ENCODE data around the gene RPL18A. TPM values are rescaled to one million over a fixed set of nuclear protein-coding genes. Genes with fewer than 3 reads are reported as not detected.

Gene RPL18A
- total RNA-seq, result 1,273 and 1,499 TPM in 2 replicates

DNA sequence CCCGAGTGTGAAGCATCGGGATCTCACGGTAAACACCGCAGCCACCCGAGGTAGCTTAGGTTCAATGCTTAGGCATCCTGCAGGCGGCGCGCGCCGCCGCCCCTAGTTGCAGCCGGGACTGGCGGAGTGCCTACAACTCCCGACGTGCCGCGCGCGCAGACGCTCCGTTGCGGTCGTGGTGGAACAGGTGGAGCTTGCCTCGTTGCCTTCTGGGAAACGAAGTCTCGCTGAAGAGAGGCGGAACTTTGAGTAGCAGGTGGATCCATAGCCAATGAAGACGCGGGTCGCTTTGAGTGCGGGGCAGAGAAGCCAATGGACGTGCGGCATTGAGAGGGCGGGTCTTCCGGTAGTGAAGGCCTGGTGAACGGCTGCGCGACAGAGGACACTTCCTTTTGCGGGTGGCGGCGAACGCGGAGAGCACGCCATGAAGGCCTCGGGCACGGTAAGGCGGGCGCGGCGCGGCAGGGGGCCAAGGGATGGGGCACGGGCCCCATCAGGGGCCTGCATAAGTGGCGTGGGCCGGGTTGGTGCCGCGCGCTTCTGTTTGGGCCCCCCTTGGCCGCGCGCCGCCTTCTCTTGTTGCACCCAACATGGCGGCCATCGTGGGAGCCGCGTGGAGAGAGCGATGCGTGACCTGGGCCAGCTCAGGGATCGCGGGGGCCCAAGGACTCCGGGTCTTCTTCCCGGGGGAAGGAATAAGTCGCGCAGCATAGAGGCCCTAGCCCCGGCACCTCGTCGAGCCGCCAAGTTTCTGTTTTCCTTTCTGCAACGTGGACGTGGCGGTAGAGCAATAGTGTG, at the start of gene RPL18A:
Gene RPL18A (plus strand): TSS at position 378 of the 798 bp plus-strand sequence. CDS start 47 bp downstream, at position 425.

DNA sequence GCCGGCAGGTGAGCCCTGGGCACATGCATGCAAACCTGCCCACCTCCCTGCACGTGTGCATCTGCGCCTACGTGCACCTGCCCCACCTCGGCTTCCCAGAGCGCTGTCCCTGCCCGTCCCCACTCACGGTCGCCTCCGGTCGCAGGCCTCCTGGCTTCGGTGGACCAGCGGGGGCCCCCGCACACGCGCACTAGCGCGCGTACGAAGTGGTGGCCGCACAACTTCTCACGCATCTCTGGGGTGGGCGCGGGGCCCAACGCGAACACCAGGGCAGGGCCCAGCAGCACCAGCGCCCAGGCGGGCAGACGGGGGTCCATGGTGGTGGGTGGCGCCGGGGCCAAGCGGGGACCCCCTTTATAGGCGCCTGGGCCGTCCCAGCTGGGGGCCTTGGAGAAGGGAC, 38.5 kb upstream of the RPL18A start, which contains the start of gene INSL3:
Gene INSL3 (minus strand): TSS at position 330 of the 400 bp plus-strand sequence. CDS start 13 bp downstream, at position 317.

GRCh38 chr19:17847538-17848366, 12.0 kb upstream of the RPL18A start, which contains the start of gene JAK3:
JAK3 (minus strand) TSS chr19:17847982; CDS start chr19:17844417, 3,565 bp downstream.

DNA sequence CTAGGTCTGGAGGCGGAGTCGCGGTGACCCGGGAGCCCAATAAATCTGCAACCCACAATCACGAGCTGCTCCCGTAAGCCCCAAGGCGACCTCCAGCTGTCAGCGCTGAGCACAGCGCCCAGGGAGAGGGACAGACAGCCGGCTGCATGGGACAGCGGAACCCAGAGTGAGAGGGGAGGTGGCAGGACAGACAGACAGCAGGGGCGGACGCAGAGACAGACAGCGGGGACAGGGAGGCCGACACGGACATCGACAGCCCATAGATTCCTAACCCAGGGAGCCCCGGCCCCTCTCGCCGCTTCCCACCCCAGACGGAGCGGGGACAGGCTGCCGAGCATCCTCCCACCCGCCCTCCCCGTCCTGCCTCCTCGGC, 12.2 kb downstream of the RPL18A start, which contains the start of gene SLC5A5:
Gene SLC5A5 (plus strand): TSS at position 68 of the 373 bp plus-strand sequence. CDS start 375 bp downstream, outside the sequence.

Small RNA genes within 50 kb of the gene (small RNA-seq; reads per million reads assigned to genes)
- not detected for gene SNORA68

Other genes with a start within 250 kb of the RPL18A start
- under 0.01 TPM in 2 replicates for gene UNC13A, start 171.6 kb upstream of the RPL18A start, total RNA-seq
- gene MAP1S, start 140.4 kb upstream of the RPL18A start, total RNA-seq, result 38.8 and 44.8 TPM in 2 replicates
- 0.93 and 1.7 TPM in 2 replicates for gene FCHO1, start 108.4 kb upstream of the RPL18A start, total RNA-seq
- not detected in 2 replicates for gene B3GNT3, start 64.8 kb upstream of the RPL18A start, total RNA-seq
- gene INSL3, start 38.4 kb upstream of the RPL18A start, total RNA-seq, result not detected in 2 replicates
- 1.7 and 1.9 TPM in 2 replicates for gene JAK3, start 11.9 kb upstream of the RPL18A start, total RNA-seq
- not detected in 2 replicates for gene SLC5A5, start 12.0 kb downstream of the RPL18A start, total RNA-seq
- gene CCDC124, start 73.1 kb downstream of the RPL18A start, total RNA-seq, result 41.5 and 48.0 TPM in 2 replicates
- gene KCNN1, start 107.2 kb downstream of the RPL18A start, total RNA-seq, result 0.27 TPM in 1 of 2 replicates, not detected in the other
- gene ARRDC2, start 148.3 kb downstream of the RPL18A start, total RNA-seq, result 7.4 and 8.8 TPM in 2 replicates
- gene IL12RB1, start 227.0 kb downstream of the RPL18A start, total RNA-seq, result not detected in 2 replicates
- 1.2 and 1.4 TPM in 2 replicates for gene MAST3, start 237.9 kb downstream of the RPL18A start, total RNA-seq